Cerebellar nuclear complex (tissue), 1 donor: ENCODE data around the gene BMP2K.
A peak's percentile ranks its signal among the peaks of the same experiment; 100 is the strongest.

ENCODE experiments used
- DNase-seq, 2 experiments: peaks; one replicate each; lab custom pipeline; 2025; lab: John Stamatoyannopoulos, UW

Gene BMP2K

GRCh38 chr4:78930016-78930629, 154.0 kb downstream of the BMP2K start:
- no peak for DNase-seq

GRCh38 chr4:78936989-78937388, 160.8 kb downstream of the BMP2K start:
- no peak for DNase-seq

- DNase-seq: no peak
Measured at GRCh38 chr4:78937837-78938236, 161.7 kb downstream of the BMP2K start.

- no peak for DNase-seq
Measured at GRCh38 chr4:78938474-78938867, 162.3 kb downstream of the BMP2K start.

GRCh38 chr4:78938868-78939666, 162.9 kb downstream of the BMP2K start, which contains the start of gene PAQR3:
Gene PAQR3, minus strand, starts transcription at chr4:78939438. Its CDS starts 214 bp downstream, at chr4:78939224.
- peak; percentile 4 to 15 for DNase-seq

GRCh38 chr4:78939667-78940008, 163.5 kb downstream of the BMP2K start:
- DNase-seq: no peak

GRCh38 chr4:78940752-78941151, 164.6 kb downstream of the BMP2K start:
- no peak for DNase-seq

- DNase-seq: no peak
Measured at GRCh38 chr4:78944381-78944780, 168.2 kb downstream of the BMP2K start.

- DNase-seq: no peak
Measured at GRCh38 chr4:78945651-78946179, 169.6 kb downstream of the BMP2K start.

GRCh38 chr4:78949735-78950134, 173.6 kb downstream of the BMP2K start:
- DNase-seq: no peak

GRCh38 chr4:78951862-78952472, 175.8 kb downstream of the BMP2K start:
- peak in 1 of 2 experiments; percentile 50 for DNase-seq

- no peak for DNase-seq
Measured at GRCh38 chr4:78953231-78953630, 177.1 kb downstream of the BMP2K start.

- no peak for DNase-seq
Measured at GRCh38 chr4:78953769-78954666, 177.9 kb downstream of the BMP2K start.

- DNase-seq: no peak
Measured at GRCh38 chr4:78956975-78957374, 180.8 kb downstream of the BMP2K start.

- no peak for DNase-seq
Measured at GRCh38 chr4:78960926-78961325, 184.8 kb downstream of the BMP2K start.
